Fibroblast of lung (primary cell): Measurements from ENCODE around the gene DSCAML1. TPM values are rescaled to one million over a fixed set of nuclear protein-coding genes. Genes with fewer than 3 reads are reported as not detected.

Source experiments
- DNase-seq, 2 donors: peaks; one replicate each; pipeline versions ENCODE4 v3.0.0 to v3.0.0-alpha.2; 2010; ENCODE audit warnings: low read depth in 2 of 2
- H2AFZ ChIP-seq: 2 replicates; pipeline ENCODE4 v1.5.1; 2012; ENCODE audit warnings: low read length, control low read depth, inconsistent platforms
- H3K27ac ChIP-seq: 2 replicates; pipeline ENCODE4 v1.5.1; 2011; ENCODE audit warnings: low read length, control low read depth; ENCODE audit not compliant: insufficient read depth
- H3K27me3 ChIP-seq: 2 replicates; pipeline ENCODE4 v1.5.1; 2011; ENCODE audit warnings: mild to moderate bottlenecking, low read length; ENCODE audit not compliant: control insufficient read depth, insufficient read depth
- H3K36me3 ChIP-seq: 2 replicates; pipeline ENCODE4 v1.5.1; 2011; ENCODE audit warnings: low read length; ENCODE audit not compliant: control insufficient read depth, insufficient read depth
- H3K4me1 ChIP-seq: 2 replicates; pipeline ENCODE4 v1.5.1; 2011; ENCODE audit warnings: low read length; ENCODE audit not compliant: control insufficient read depth, insufficient read depth; ENCODE audit errors: extremely low read depth
- H3K4me2 ChIP-seq: 2 replicates; pipeline ENCODE4 v1.5.1; 2011; ENCODE audit warnings: low read length, control low read depth; ENCODE audit not compliant: insufficient read depth; ENCODE audit errors: extremely low read depth
- H3K4me3 ChIP-seq, 4 experiments: fragments of 200-600 bp in 1 of 4; sonication (generic) in 1 of 4; replicated peaks in 1 of 4; 2 replicates each; pipeline ENCODE4 v1.5.1; 2011 to 2016; ENCODE audit warnings: low read length in 4 of 4, low read depth in 3 of 4, mild to moderate bottlenecking in 3 of 4, control low read depth in 2 of 4, inconsistent platforms in 1 of 4, mixed read lengths in 1 of 4; ENCODE audit not compliant: insufficient read depth in 1 of 4; ENCODE audit errors: control extremely low read depth in 1 of 4
- H3K79me2 ChIP-seq: 2 replicates; pipeline ENCODE4 v1.5.1; 2012; ENCODE audit warnings: mild to moderate bottlenecking, low read length, inconsistent platforms; ENCODE audit not compliant: control insufficient read depth, insufficient read depth
- H3K9ac ChIP-seq: 2 replicates; pipeline ENCODE4 v1.5.1; 2011; ENCODE audit warnings: mild to moderate bottlenecking, low read length, control low read depth; ENCODE audit not compliant: insufficient read depth
- H3K9me3 ChIP-seq: 2 replicates; pipeline ENCODE4 v1.5.1; 2012; ENCODE audit warnings: low read depth, low read length; ENCODE audit not compliant: control insufficient read depth, insufficient read depth
- H4K20me1 ChIP-seq: 2 replicates; pipeline ENCODE4 v1.5.1; 2011; ENCODE audit warnings: low read length; ENCODE audit not compliant: control insufficient read depth, insufficient read depth; ENCODE audit errors: extremely low read depth
- EZH2 ChIP-seq: IDR thresholded peaks from 2 replicates; pipeline ENCODE4 v1.5.1; 2012; ENCODE audit warnings: low read length, control low read depth, mild to moderate bottlenecking; ENCODE audit errors: missing control alignments
- polyA plus RNA-seq, 2 donors: library from polyadenylated mRNA; depleted of rRNA in 1 of 2; stranded (reverse) in 1 of 2; unstranded in 1 of 2; fragments of >200 nt; gene quantifications; 2 replicates each; pipeline ENCODE4 v1.2.1, GENCODE V29; 2011 to 2012; ENCODE audit warnings: missing spikeins in 1 of 2
- total RNA-seq: library from RNA; depleted of rRNA; stranded (reverse); fragments of >200 nt; gene quantifications from 2 replicates; pipeline ENCODE4 v1.2.1, GENCODE V29; 2014
- TF ChIP-seq, protein P1 (sequence below), 2 donors: IDR thresholded peaks in 1 of 2; conservative IDR thresholded peaks in 1 of 2; 1 replicate in 1 of 2; 2 replicates in 1 of 2; pipeline ENCODE4 v1.5.1; 2011 to 2012; ENCODE audit warnings: low read length in 2 of 2, control low read depth in 1 of 2, inconsistent platforms in 1 of 2, low read depth in 1 of 2, mild to moderate bottlenecking in 1 of 2

DSCAML1 gene
- total and polyA plus RNA-seq, 2 donors (not counting 1 experiment from before 2014, with no cell fraction given) = not detected

DNA sequence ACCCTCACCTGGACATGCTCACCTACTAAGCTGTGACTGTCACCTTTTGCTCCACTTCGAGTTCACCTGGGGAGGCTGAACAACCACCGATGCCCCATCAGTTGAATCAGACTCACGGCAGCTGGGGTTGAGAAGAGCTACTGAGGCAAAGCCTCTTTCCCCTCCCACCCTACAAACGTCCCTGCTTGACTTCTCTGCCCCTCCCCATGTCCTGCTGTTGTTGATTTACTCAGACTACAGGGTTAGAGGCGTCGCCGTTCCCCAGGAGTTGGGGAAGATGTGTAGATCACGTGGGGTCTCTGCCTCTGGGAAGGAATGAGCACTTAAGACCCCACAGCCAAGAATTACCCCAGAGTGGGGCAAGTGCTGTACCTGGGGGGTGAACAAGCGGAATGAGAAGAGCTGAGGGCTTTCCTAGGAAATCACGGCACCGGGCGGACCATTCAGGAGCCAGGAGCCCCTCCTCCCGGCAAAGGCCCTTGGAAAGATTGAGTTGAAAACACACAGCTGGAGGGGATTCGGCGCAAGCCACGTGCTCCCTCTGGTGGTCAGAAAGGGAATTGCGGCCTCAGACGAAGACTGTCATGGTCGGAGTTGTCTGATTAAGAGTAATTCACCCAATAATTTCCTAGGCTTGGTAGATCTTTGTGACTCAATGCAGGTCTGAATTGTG, 20.5 kb upstream of the DSCAML1 start:
- TF ChIP-seq EZH2 = no peak
- TF ChIP-seq, protein P1, sequence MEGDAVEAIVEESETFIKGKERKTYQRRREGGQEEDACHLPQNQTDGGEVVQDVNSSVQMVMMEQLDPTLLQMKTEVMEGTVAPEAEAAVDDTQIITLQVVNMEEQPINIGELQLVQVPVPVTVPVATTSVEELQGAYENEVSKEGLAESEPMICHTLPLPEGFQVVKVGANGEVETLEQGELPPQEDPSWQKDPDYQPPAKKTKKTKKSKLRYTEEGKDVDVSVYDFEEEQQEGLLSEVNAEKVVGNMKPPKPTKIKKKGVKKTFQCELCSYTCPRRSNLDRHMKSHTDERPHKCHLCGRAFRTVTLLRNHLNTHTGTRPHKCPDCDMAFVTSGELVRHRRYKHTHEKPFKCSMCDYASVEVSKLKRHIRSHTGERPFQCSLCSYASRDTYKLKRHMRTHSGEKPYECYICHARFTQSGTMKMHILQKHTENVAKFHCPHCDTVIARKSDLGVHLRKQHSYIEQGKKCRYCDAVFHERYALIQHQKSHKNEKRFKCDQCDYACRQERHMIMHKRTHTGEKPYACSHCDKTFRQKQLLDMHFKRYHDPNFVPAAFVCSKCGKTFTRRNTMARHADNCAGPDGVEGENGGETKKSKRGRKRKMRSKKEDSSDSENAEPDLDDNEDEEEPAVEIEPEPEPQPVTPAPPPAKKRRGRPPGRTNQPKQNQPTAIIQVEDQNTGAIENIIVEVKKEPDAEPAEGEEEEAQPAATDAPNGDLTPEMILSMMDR (conservative IDR thresholded peaks at IDR 0.05 in 1 of 2, IDR thresholded peaks at IDR 0.05 in 1 of 2; ENCODE audit: low read depth in 1 of 2, low read length in 2 of 2) = peak; percentile 99 to 100
- Histone ChIP-seq H3K9me3 (no peaks in the 10 kb centered on the region), H3K79me2 (no peaks in the 10 kb centered on the region), H4K20me1 (no peaks in the 10 kb centered on the region), H3K27ac (no peak overlapping the region), H2AFZ (peak overlapping the region; percentile 45), H3K36me3 (no peaks in the 10 kb centered on the region), H3K4me1 (no peaks in the 10 kb centered on the region), H3K4me2 (no peak overlapping the region), H3K27me3 (no peaks in the 10 kb centered on the region), H3K9ac (no peak overlapping the region), H3K4me3 (peak overlapping the region in 1 of 4 experiments; percentile 20)
- DNase-seq = peak; percentile 55 to 78

DNA sequence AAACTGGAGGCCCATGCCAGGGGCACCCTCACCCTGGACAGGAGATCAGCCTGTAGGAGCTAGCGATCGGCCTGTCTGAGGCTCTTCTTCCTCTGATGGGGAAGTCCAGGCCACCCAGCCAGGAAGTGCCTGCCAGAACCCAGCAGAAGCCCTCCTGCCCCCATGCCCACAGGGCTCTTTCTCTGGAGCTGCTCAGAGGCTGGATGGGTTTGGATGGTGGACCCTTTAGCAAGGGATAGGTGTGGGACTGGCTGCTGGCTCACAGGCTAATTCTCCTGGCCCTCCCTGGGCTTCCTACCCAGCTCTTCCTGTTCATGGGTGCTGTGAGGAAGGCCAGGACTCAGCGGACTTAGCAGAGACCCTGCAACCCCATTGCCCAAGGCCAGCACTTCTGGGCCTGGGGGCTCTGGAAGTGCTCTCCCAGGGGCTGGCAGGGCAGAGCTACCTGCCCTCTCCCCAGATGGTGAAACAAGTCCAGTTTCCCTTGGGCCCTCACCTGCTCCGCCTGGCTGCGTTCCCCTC, 19.9 kb upstream of the DSCAML1 start:
- Histone ChIP-seq H3K9ac (no peak overlapping the region), H3K9me3 (no peaks in the 10 kb centered on the region), H3K4me3 (no peak overlapping the region), H3K4me1 (no peaks in the 10 kb centered on the region), H3K79me2 (no peaks in the 10 kb centered on the region), H3K27ac (no peak overlapping the region), H2AFZ (no peak overlapping the region), H3K27me3 (no peaks in the 10 kb centered on the region), H4K20me1 (no peaks in the 10 kb centered on the region), H3K4me2 (no peak overlapping the region), H3K36me3 (no peaks in the 10 kb centered on the region)
- DNase-seq = no peak
- no peak for TF ChIP-seq EZH2
- TF ChIP-seq, protein P1 (conservative IDR thresholded peaks at IDR 0.05 in 1 of 2, IDR thresholded peaks at IDR 0.05 in 1 of 2; ENCODE audit: low read depth in 1 of 2, low read length in 2 of 2) = no peak

DNA sequence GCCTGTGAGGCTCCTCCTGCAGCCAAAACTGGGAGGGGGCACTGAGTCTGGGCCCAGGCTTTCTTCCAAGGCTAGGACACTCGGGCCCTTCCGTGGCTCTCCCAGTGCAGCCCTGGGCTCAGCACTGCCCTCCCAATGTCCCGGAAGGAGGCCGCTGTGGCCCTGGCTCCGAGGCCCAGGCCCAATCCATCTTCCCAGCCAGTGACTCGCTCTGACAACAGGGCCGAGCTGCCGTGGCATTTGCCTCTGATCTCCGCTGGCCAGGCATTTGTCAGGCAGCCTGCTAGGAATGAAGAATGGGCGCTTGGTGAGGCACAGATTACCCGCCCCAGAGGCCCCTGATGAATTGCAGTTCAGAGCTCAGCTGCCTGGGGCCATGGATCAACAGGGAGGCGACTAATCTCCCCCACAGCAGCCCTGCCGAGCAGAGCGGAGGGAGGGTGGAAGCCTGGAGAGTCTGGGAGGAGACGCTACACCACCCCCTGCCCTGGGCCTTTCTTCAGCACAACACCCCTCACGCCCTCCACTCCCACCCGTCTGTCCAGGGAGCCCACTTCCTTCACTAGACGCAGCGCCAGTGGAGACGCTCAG, 19.2 kb upstream of the DSCAML1 start:
- Histone ChIP-seq H3K4me3 (no peak overlapping the region), H3K9me3 (no peaks in the 10 kb centered on the region), H2AFZ (peak overlapping the region; percentile 49), H3K27ac (no peak overlapping the region), H3K4me2 (no peak overlapping the region), H4K20me1 (no peaks in the 10 kb centered on the region), H3K9ac (no peak overlapping the region), H3K79me2 (no peaks in the 10 kb centered on the region), H3K27me3 (no peaks in the 10 kb centered on the region), H3K4me1 (no peaks in the 10 kb centered on the region), H3K36me3 (no peaks in the 10 kb centered on the region)
- TF ChIP-seq EZH2 = no peak
- TF ChIP-seq, protein P1 (conservative IDR thresholded peaks at IDR 0.05 in 1 of 2, IDR thresholded peaks at IDR 0.05 in 1 of 2; ENCODE audit: low read depth in 1 of 2, low read length in 2 of 2) = no peak
- peak; percentile 50 to 63 for DNase-seq
